Memory B cell (primary cell): ENCODE results near the gene PSPN.
"Not testable (repeated sequence)": the region's sequence is repeated elsewhere in the genome, so short reads cannot be mapped to it uniquely, and the experiment has no call there.

Experiments used
- ATAC-seq: fragments of 150-1000 bp; cut with Tn5 transposase; 2 replicates; pipeline ENCODE4 v1.10.0; 2021; ENCODE audit warnings: low read depth, mild to moderate bottlenecking, moderate library complexity
- DNase-seq, 2 donors: peaks; one replicate each; pipeline ENCODE4 v3.0.0; 2022; ENCODE audit warnings: low spot score in 2 of 2
- H3K27ac Mint-ChIP-seq: one replicate; pipeline ENCODE4 v1.8.0; 2022; ENCODE audit warnings: mild to moderate bottlenecking, moderate library complexity, mixed read lengths
- H3K27me3 Mint-ChIP-seq: one replicate; pipeline ENCODE4 v1.8.0; 2022; ENCODE audit warnings: mixed read lengths
- H3K36me3 Mint-ChIP-seq: one replicate; pipeline ENCODE4 v1.8.0; 2022; ENCODE audit warnings: mild to moderate bottlenecking, mixed read lengths
- H3K4me1 Mint-ChIP-seq: one replicate; pipeline ENCODE4 v1.8.0; 2022; ENCODE audit warnings: mixed read lengths
- H3K4me3 Mint-ChIP-seq: one replicate; pipeline ENCODE4 v1.8.0; 2022; ENCODE audit warnings: mild to moderate bottlenecking, moderate library complexity, mixed read lengths
- H3K9me3 Mint-ChIP-seq: one replicate; pipeline ENCODE4 v1.8.0; 2022; ENCODE audit warnings: mixed read lengths

PSPN gene

GRCh38 chr19:6373096-6373812 lies 2.5 kb downstream of the PSPN start:
- ATAC-seq, result peak; percentile 65
- Mint-ChIP-seq H3K4me3 (peak overlapping the region; percentile 96), H3K27me3 (no peaks in the 10 kb centered on the region), H3K27ac (peak overlapping the region; percentile 96), H3K4me1 (peaks cover 13% of the 10 kb centered on the region), H3K36me3 (peaks cover 5% of the 10 kb centered on the region), H3K9me3 (no peaks in the 10 kb centered on the region)
- DNase-seq, result peak in 1 of 2 donors; percentile 97

GRCh38 chr19:6372594-6373095 lies 3.1 kb downstream of the PSPN start, which contains the start of gene ALKBH7:
Gene ALKBH7, plus strand, starts transcription at chr19:6372794. Its CDS starts 27 bp downstream, at chr19:6372821.
- H3K4me3 Mint-ChIP-seq, result peak within 1 kb of the TSS; percentile 96
- H3K27me3 Mint-ChIP-seq, result no peaks in the 10 kb centered on the region
- H3K9me3 Mint-ChIP-seq, result no peaks in the 10 kb centered on the region
- H3K27ac Mint-ChIP-seq, result peak within 1 kb of the TSS; percentile 96
- H3K36me3 Mint-ChIP-seq, result peaks cover 7% of the 10 kb centered on the region
- ATAC-seq (peak; percentile 78), DNase-seq (peak; percentile 93 to 95)
- peaks cover 13% of the 10 kb centered on the region for H3K4me1 Mint-ChIP-seq

GRCh38 chr19:6364353-6364752 lies 11.4 kb downstream of the PSPN start:
- Mint-ChIP-seq H3K9me3 (no peaks in the 10 kb centered on the region), H3K27me3 (no peaks in the 10 kb centered on the region), H3K4me1 (peaks cover 8% of the 10 kb centered on the region), H3K4me3 (no peak overlapping the region), H3K27ac (no peak overlapping the region), H3K36me3 (peaks cover 18% of the 10 kb centered on the region)
- no peak for ATAC-seq
- no peak for DNase-seq

- Mint-ChIP-seq H3K36me3 (peaks cover 11% of the 10 kb centered on the region), H3K4me1 (peaks cover 8% of the 10 kb centered on the region), H3K4me3 (peak overlapping the region; percentile 99), H3K27ac (peak overlapping the region; percentile 94), H3K9me3 (no peaks in the 10 kb centered on the region), H3K27me3 (no peaks in the 10 kb centered on the region)
- ATAC-seq (no peak), DNase-seq (no peak)
Observed at GRCh38 chr19:6362351-6362801, 13.4 kb downstream of the PSPN start.

GRCh38 chr19:6362027-6362350 lies 13.7 kb downstream of the PSPN start:
- Mint-ChIP-seq H3K27ac (peak overlapping the region; percentile 94), H3K27me3 (no peaks in the 10 kb centered on the region), H3K36me3 (peaks cover 10% of the 10 kb centered on the region), H3K9me3 (no peaks in the 10 kb centered on the region), H3K4me3 (peak overlapping the region; percentile 99), H3K4me1 (peaks cover 8% of the 10 kb centered on the region)
- no peak for DNase-seq
- ATAC-seq, result no peak

GRCh38 chr19:6360857-6361216 lies 14.9 kb downstream of the PSPN start:
- H3K4me1 Mint-ChIP-seq, H3K36me3 Mint-ChIP-seq, ATAC-seq, H3K9me3 Mint-ChIP-seq, DNase-seq, H3K27me3 Mint-ChIP-seq: not testable (repeated sequence)
- H3K27ac Mint-ChIP-seq, result peak overlapping the region; percentile 94
- H3K4me3 Mint-ChIP-seq, result peak overlapping the region; percentile 99

GRCh38 chr19:6360445-6360844 lies 15.3 kb downstream of the PSPN start:
- not testable (repeated sequence) for ATAC-seq, DNase-seq, H3K4me3 Mint-ChIP-seq, H3K27me3 Mint-ChIP-seq, H3K36me3 Mint-ChIP-seq, H3K27ac Mint-ChIP-seq, H3K9me3 Mint-ChIP-seq, H3K4me1 Mint-ChIP-seq

- H3K27me3 Mint-ChIP-seq, result no peaks in the 10 kb centered on the region
- H3K27ac Mint-ChIP-seq, result no peak overlapping the region
- H3K4me1 Mint-ChIP-seq, result peaks cover 8% of the 10 kb centered on the region
- ATAC-seq (no peak), DNase-seq (no peak)
- peaks cover 2% of the 10 kb centered on the region for H3K36me3 Mint-ChIP-seq
- no peaks in the 10 kb centered on the region for H3K9me3 Mint-ChIP-seq
- no peak overlapping the region for H3K4me3 Mint-ChIP-seq
Observed at GRCh38 chr19:6359568-6360341, 16.0 kb downstream of the PSPN start.

GRCh38 chr19:6358003-6358402 lies 17.7 kb downstream of the PSPN start:
- DNase-seq (no peak), ATAC-seq (no peak)
- Mint-ChIP-seq H3K27ac (no peak overlapping the region), H3K9me3 (no peaks in the 10 kb centered on the region), H3K4me1 (peaks cover 7% of the 10 kb centered on the region), H3K4me3 (no peak overlapping the region), H3K27me3 (no peaks in the 10 kb centered on the region), H3K36me3 (no peaks in the 10 kb centered on the region)

- DNase-seq (no peak), ATAC-seq (no peak)
- Mint-ChIP-seq H3K9me3 (no peaks in the 10 kb centered on the region), H3K36me3 (no peaks in the 10 kb centered on the region), H3K4me1 (peaks cover 4% of the 10 kb centered on the region), H3K4me3 (no peak overlapping the region), H3K27me3 (no peaks in the 10 kb centered on the region), H3K27ac (no peak overlapping the region)
Observed at GRCh38 chr19:6357174-6357573, 18.6 kb downstream of the PSPN start.

GRCh38 chr19:6355321-6356040 lies 20.3 kb downstream of the PSPN start:
- H3K36me3 Mint-ChIP-seq, H3K27ac Mint-ChIP-seq, ATAC-seq, DNase-seq, H3K4me3 Mint-ChIP-seq, H3K4me1 Mint-ChIP-seq, H3K9me3 Mint-ChIP-seq, H3K27me3 Mint-ChIP-seq: not testable (repeated sequence)

- DNase-seq, result no peak
- no peaks in the 10 kb centered on the region for H3K27me3 Mint-ChIP-seq
- no peaks in the 10 kb centered on the region for H3K36me3 Mint-ChIP-seq
- H3K27ac Mint-ChIP-seq, result no peak overlapping the region
- no peaks in the 10 kb centered on the region for H3K9me3 Mint-ChIP-seq
- no peak overlapping the region for H3K4me3 Mint-ChIP-seq
- no peak for ATAC-seq
- no peaks in the 10 kb centered on the region for H3K4me1 Mint-ChIP-seq
Observed at GRCh38 chr19:6354098-6354674, 21.5 kb downstream of the PSPN start.

GRCh38 chr19:6352381-6353165 lies 23.2 kb downstream of the PSPN start:
- no peaks in the 10 kb centered on the region for H3K27me3 Mint-ChIP-seq
- no peak overlapping the region for H3K4me3 Mint-ChIP-seq
- no peak for DNase-seq
- no peak overlapping the region for H3K27ac Mint-ChIP-seq
- H3K4me1 Mint-ChIP-seq, result no peaks in the 10 kb centered on the region
- ATAC-seq, result no peak
- H3K9me3 Mint-ChIP-seq, result no peaks in the 10 kb centered on the region
- no peaks in the 10 kb centered on the region for H3K36me3 Mint-ChIP-seq
